ENCODE measurements around the gene VPS37B. TPM values are rescaled to one million over a fixed set of nuclear protein-coding genes. Genes with fewer than 3 reads are reported as not detected.

Gene VPS37B
- total and polyA plus RNA-seq, 2 donors (not counting 3 experiments of a cell fraction or from before 2014, with no cell fraction given), result 39.5 to 45.9 TPM

DNA sequence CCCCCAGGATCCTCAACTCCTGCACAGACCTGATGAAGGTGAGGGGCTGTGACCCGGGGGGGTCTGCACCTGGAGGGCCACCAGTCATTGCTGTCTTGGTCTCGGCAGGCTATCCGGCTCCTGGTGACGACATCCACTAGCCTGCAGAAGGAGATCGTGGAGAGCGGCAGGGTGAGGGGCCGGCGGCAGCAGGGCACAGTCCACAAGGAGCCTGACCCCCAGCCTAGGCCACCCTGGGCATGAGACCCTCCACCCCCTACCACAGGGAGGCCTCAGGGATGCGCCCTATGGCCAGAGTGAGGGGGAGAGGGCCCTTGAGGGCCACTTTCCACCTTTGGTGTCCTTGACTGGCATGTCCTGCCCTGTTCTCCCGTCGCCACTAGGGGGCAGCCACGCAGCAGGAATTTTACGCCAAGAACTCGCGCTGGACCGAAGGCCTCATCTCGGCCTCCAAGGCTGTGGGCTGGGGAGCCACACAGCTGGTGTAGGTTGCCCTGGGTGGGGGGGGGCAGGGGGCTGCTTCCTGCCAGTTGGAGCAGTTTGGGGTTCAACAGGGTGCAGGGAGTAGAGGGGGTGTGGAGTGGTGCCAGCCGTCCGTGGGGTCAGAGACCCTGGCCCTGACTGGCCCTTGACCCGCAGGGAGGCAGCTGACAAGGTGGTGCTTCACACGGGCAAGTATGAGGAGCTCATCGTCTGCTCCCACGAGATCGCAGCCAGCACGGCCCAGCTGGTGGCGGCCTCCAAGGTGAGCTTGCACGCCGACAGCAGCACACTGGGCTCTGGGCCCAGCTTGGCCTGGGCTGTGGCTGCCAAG is 35.7 kb downstream of the VPS37B start:
- dilution Hi-C loops (cut with MboI; ENCODE audit: extremely low pct_ligation_motif_present, low sequenced_read_pairs), result no loop called here
- H4K20me1 ChIP-seq (replicated peaks; ENCODE audit: control insufficient read depth, extremely low read depth, insufficient read depth, low read length), result no peaks in the 10 kb centered on the region

More for the DNA sequence above, 35.7 kb downstream of the VPS37B start:
- Histone ChIP-seq H3K36me3 (ENCODE audit: control insufficient read depth in 2 of 2, extremely low read depth in 1 of 2, insufficient read depth in 2 of 2, low read length in 2 of 2) (peaks cover 6 to 53% of the 10 kb centered on the region in 2 experiments), H3K79me2 (ENCODE audit: control insufficient read depth, insufficient read depth, low read length) (no peaks in the 10 kb centered on the region), H2AFZ (ENCODE audit: low read depth, low read length) (no peak overlapping the region), H3K27me3 (ENCODE audit: control insufficient read depth in 2 of 2, insufficient read depth in 2 of 2, low read length in 2 of 2) (no peaks in the 10 kb centered on the region), H3K9me3 (replicated peaks; ENCODE audit: control insufficient read depth, insufficient read depth, low read length) (no peaks in the 10 kb centered on the region), H3K9ac (replicated peaks; ENCODE audit: extremely low read depth, insufficient read depth, low read length) (no peak overlapping the region), H3K4me2 (ENCODE audit: insufficient read depth, low read length) (no peak overlapping the region), H3K4me1 (ENCODE audit: control insufficient read depth, extremely low read depth, insufficient read depth, low read length) (no peaks in the 10 kb centered on the region), H3K9me1 (replicated peaks; ENCODE audit: control insufficient read depth, extremely low read depth, insufficient read depth, low read length) (no peaks in the 10 kb centered on the region), H3K27ac (ENCODE audit: insufficient read depth, low read depth, low read length) (no peak overlapping the region), H3K4me3 (replicated peaks in 1 of 3; ENCODE audit: insufficient read depth in 1 of 3, low read depth in 1 of 3, low read length in 3 of 3) (no peak overlapping the region)
- POLR2A ChIA-PET, result no interaction called here
- CTCF ChIA-PET, result interaction anchor here (0.6 to 10.5 kb wide), 19 partner anchors 9 to 378 kb away, joined by 3 to 200 read pairs (median 3); partner anchors contain the start of genes ABCB9, HIP1R, MPHOSPH9 and OGFOD2
- TF ChIP-seq, protein P1, sequence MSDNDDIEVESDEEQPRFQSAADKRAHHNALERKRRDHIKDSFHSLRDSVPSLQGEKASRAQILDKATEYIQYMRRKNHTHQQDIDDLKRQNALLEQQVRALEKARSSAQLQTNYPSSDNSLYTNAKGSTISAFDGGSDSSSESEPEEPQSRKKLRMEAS (IDR thresholded peaks at IDR 0.05; ENCODE audit: insufficient read depth, insufficient read length), result no peak
- TF ChIP-seq, protein P2, sequence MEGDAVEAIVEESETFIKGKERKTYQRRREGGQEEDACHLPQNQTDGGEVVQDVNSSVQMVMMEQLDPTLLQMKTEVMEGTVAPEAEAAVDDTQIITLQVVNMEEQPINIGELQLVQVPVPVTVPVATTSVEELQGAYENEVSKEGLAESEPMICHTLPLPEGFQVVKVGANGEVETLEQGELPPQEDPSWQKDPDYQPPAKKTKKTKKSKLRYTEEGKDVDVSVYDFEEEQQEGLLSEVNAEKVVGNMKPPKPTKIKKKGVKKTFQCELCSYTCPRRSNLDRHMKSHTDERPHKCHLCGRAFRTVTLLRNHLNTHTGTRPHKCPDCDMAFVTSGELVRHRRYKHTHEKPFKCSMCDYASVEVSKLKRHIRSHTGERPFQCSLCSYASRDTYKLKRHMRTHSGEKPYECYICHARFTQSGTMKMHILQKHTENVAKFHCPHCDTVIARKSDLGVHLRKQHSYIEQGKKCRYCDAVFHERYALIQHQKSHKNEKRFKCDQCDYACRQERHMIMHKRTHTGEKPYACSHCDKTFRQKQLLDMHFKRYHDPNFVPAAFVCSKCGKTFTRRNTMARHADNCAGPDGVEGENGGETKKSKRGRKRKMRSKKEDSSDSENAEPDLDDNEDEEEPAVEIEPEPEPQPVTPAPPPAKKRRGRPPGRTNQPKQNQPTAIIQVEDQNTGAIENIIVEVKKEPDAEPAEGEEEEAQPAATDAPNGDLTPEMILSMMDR (IDR thresholded peaks at IDR 0.05; ENCODE audit: extremely low read depth in 1 of 2, insufficient read depth in 1 of 2, low read depth in 1 of 2, low read length in 2 of 2), result peak; percentile 80 to 88
- FAIRE-seq (peak; percentile 85), DNase-seq (ENCODE audit: low read depth, low spot score) (peak; percentile 63)
- intact Hi-C loops (cut with micrococcal nuclease), result loop anchor here (1.0 kb wide), 2 partner anchors 67 to 92 kb away; no protein-coding TSS in a partner anchor
- no TSS peak for BruUV-seq (replicated peaks)
